Liver (tissue), 9 donors: Measurements from ENCODE around the gene OR8B12. TPM values are rescaled to one million over a fixed set of nuclear protein-coding genes. Genes with fewer than 3 reads are reported as not detected.

Source experiments
- DNase-seq: peaks from one replicate; pipeline ENCODE4 v3.0.0-alpha.2; 2017; ENCODE audit warnings: low spot score
- H3K27ac ChIP-seq, 2 donors: one replicate each; pipeline ENCODE4 v1.7.0; 2013; ENCODE audit warnings: inconsistent platforms in 2 of 2, low read length in 2 of 2, control low read depth in 1 of 2, low read depth in 1 of 2, mild to moderate bottlenecking in 1 of 2
- H3K27me3 ChIP-seq, 4 donors: one replicate each; pipeline versions ENCODE4 v1.6.1 to v1.7.0; 2013; ENCODE audit warnings: low read length in 3 of 4, inconsistent platforms in 1 of 4, mild to moderate bottlenecking in 1 of 4, moderate library complexity in 1 of 4; ENCODE audit not compliant: control insufficient read depth in 4 of 4, insufficient read depth in 4 of 4
- H3K36me3 ChIP-seq, 4 donors: one replicate each; pipeline versions ENCODE4 v1.6.1 to v1.7.0; 2013; ENCODE audit warnings: low read length in 3 of 4, mild to moderate bottlenecking in 3 of 4, low read depth in 1 of 4, moderate library complexity in 1 of 4; ENCODE audit not compliant: control insufficient read depth in 4 of 4, insufficient read depth in 3 of 4
- H3K4me1 ChIP-seq, 4 donors: one replicate each; pipeline versions ENCODE4 v1.6.1 to v1.7.0; 2013; ENCODE audit warnings: low read length in 3 of 4, mild to moderate bottlenecking in 3 of 4, moderate library complexity in 1 of 4; ENCODE audit not compliant: control insufficient read depth in 4 of 4, insufficient read depth in 4 of 4
- H3K4me3 ChIP-seq, 3 donors: one replicate each; pipeline versions ENCODE4 v1.6.1 to v1.7.0; 2013; ENCODE audit warnings: low read length in 3 of 3, control low read depth in 1 of 3, low read depth in 1 of 3, mild to moderate bottlenecking in 1 of 3
- H3K9ac ChIP-seq, 2 donors: one replicate each; pipeline ENCODE4 v1.7.0; 2013; ENCODE audit warnings: low read length in 2 of 2, mild to moderate bottlenecking in 2 of 2, moderate library complexity in 2 of 2, control low read depth in 1 of 2, low read depth in 1 of 2
- H3K9me3 ChIP-seq, 4 donors: one replicate each; pipeline versions ENCODE4 v1.6.1 to v1.7.0; 2013; ENCODE audit warnings: low read length in 3 of 4; ENCODE audit not compliant: control insufficient read depth in 4 of 4
- EGR1 ChIP-seq, 2 donors: IDR thresholded peaks; 2 replicates each; pipeline ENCODE4 v1.6.1; 2016 to 2018; ENCODE audit warnings: antibody characterized with exemption in 2 of 2, low read depth in 2 of 2
- FOXA2 ChIP-seq: IDR thresholded peaks from 2 replicates; pipeline ENCODE4 v1.6.1; 2016; ENCODE audit warnings: antibody characterized with exemption
- GABPA ChIP-seq, 2 donors: IDR thresholded peaks in 1 of 2; conservative IDR thresholded peaks in 1 of 2; 2 replicates each; pipeline ENCODE4 v1.6.1; 2016; ENCODE audit warnings: antibody characterized with exemption in 2 of 2, mild to moderate bottlenecking in 1 of 2, moderate library complexity in 1 of 2
- HNF4A ChIP-seq, 2 donors: conservative IDR thresholded peaks; 2 replicates each; pipeline ENCODE4 v1.6.1; 2016; ENCODE audit warnings: antibody characterized with exemption in 2 of 2, mild to moderate bottlenecking in 2 of 2
- HNF4G ChIP-seq: IDR thresholded peaks from 2 replicates; pipeline ENCODE4 v1.6.1; 2016; ENCODE audit warnings: antibody characterized with exemption
- JUND ChIP-seq, 2 donors: IDR thresholded peaks; 2 replicates each; pipeline ENCODE4 v1.6.1; 2016; ENCODE audit warnings: antibody characterized with exemption in 2 of 2
- NR2F2 ChIP-seq: IDR thresholded peaks from 2 replicates; pipeline ENCODE4 v1.6.1; 2016; ENCODE audit warnings: antibody characterized with exemption
- RAD21 ChIP-seq, 2 donors: IDR thresholded peaks; 2 replicates each; pipeline ENCODE4 v1.6.1; 2016; ENCODE audit warnings: antibody characterized with exemption in 2 of 2, mild to moderate bottlenecking in 2 of 2
- REST ChIP-seq: IDR thresholded peaks from 2 replicates; pipeline ENCODE4 v1.6.1; 2016; ENCODE audit warnings: antibody characterized with exemption, mild to moderate bottlenecking
- RXRA ChIP-seq, 2 donors: IDR thresholded peaks; 2 replicates each; pipeline ENCODE4 v1.6.1; 2017 to 2018; ENCODE audit warnings: antibody characterized with exemption in 2 of 2, mild to moderate bottlenecking in 1 of 2
- TAF1 ChIP-seq: conservative IDR thresholded peaks from 2 replicates; pipeline ENCODE4 v1.6.1; 2016; ENCODE audit warnings: antibody characterized with exemption, mild to moderate bottlenecking
- WGBS: extraction: QIAGEN DNeasy Blood & Tissue Kit; methylation state at CpG from one replicate; pipeline ENCODE4 v1.1.7; 2013; 5-methylcytosine and 5-hydroxymethylcytosine counted together
- polyA plus RNA-seq, 2 donors: library from polyadenylated mRNA; stranded (reverse) in 1 of 2; unstranded in 1 of 2; fragments of 200-250 nt in 1 of 2; fragments of >200 nt in 1 of 2; fragmentation: Nextera tagmentation in 1 of 2; extraction: Ambion mirVana in 1 of 2; gene quantifications; one replicate each; pipeline versions ENCODE4 v1.2.1 to v1.2.3, GENCODE V29; 2013 to 2015
- total RNA-seq, 2 donors: library from RNA; depleted of rRNA; stranded (reverse); fragments of >200 nt; gene quantifications; one replicate each; pipeline ENCODE4 v1.2.3, GENCODE V29; 2014
- TF ChIP-seq, protein P1 (sequence below): IDR thresholded peaks from 2 replicates; pipeline ENCODE4 v1.6.1; 2016; ENCODE audit warnings: antibody characterized with exemption
- TF ChIP-seq, protein P2 (sequence below): fragments of 150-350 bp; IDR thresholded peaks from 2 replicates; pipeline ENCODE4 v1.5.1; 2017; ENCODE audit warnings: improper control_type of control experiment, low read depth, low read length; ENCODE audit not compliant: missing input control
- TF ChIP-seq, protein P3 (sequence below): IDR thresholded peaks from 2 replicates; pipeline ENCODE4 v1.6.1; 2016; ENCODE audit warnings: antibody characterized with exemption
- donor health status: healthy.
- donor health status: healthy.
- donor health status: healthy.
- donor health status: healthy.
- donor health status: healthy.

OR8B12 gene
- total and polyA plus RNA-seq, 4 donors, result not detected

DNA sequence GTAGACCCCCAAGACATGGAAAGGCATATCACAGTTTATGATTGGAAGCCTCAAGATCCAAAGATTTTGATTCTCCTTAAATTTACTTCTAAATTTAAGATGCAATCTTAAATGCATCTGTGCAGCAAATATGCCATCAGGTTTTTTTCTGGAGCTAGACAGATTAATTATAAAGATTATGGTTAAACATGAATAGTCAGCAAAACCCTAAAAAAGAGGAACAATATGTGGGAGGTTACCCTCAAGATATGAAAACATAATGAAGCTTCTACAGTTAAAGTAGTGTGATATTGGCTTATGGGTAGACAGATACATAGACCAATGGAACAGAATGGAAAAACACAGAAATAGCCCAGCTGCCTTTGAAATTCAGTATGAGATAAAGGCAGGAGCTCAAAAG lies 31.7 kb downstream of the OR8B12 start:
- H3K27ac ChIP-seq, result no peak overlapping the region
- no peaks in the 10 kb centered on the region for H3K36me3 ChIP-seq
- peaks cover 0 to 3% (median 0%) of the 10 kb centered on the region in 4 donors for H3K27me3 ChIP-seq
- TF ChIP-seq REST (no peak), EGR1 (IDR thresholded peaks at IDR 0.05; ENCODE audit: low read depth in 2 of 2) (no peak), TAF1 (no peak), RXRA (IDR thresholded peaks at IDR 0.05) (no peak), NR2F2 (no peak), GABPA (IDR thresholded peaks at IDR 0.05 in 1 of 2, conservative IDR thresholded peaks at IDR 0.05 in 1 of 2) (no peak), JUND (IDR thresholded peaks at IDR 0.05) (no peak), HNF4G (no peak)
- TF ChIP-seq, protein P1, sequence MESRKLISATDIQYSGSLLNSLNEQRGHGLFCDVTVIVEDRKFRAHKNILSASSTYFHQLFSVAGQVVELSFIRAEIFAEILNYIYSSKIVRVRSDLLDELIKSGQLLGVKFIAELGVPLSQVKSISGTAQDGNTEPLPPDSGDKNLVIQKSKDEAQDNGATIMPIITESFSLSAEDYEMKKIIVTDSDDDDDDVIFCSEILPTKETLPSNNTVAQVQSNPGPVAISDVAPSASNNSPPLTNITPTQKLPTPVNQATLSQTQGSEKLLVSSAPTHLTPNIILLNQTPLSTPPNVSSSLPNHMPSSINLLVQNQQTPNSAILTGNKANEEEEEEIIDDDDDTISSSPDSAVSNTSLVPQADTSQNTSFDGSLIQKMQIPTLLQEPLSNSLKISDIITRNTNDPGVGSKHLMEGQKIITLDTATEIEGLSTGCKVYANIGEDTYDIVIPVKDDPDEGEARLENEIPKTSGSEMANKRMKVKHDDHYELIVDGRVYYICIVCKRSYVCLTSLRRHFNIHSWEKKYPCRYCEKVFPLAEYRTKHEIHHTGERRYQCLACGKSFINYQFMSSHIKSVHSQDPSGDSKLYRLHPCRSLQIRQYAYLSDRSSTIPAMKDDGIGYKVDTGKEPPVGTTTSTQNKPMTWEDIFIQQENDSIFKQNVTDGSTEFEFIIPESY, result no peak
- TF ChIP-seq, protein P2, sequence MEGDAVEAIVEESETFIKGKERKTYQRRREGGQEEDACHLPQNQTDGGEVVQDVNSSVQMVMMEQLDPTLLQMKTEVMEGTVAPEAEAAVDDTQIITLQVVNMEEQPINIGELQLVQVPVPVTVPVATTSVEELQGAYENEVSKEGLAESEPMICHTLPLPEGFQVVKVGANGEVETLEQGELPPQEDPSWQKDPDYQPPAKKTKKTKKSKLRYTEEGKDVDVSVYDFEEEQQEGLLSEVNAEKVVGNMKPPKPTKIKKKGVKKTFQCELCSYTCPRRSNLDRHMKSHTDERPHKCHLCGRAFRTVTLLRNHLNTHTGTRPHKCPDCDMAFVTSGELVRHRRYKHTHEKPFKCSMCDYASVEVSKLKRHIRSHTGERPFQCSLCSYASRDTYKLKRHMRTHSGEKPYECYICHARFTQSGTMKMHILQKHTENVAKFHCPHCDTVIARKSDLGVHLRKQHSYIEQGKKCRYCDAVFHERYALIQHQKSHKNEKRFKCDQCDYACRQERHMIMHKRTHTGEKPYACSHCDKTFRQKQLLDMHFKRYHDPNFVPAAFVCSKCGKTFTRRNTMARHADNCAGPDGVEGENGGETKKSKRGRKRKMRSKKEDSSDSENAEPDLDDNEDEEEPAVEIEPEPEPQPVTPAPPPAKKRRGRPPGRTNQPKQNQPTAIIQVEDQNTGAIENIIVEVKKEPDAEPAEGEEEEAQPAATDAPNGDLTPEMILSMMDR, result no peak
- TF ChIP-seq, protein P3, sequence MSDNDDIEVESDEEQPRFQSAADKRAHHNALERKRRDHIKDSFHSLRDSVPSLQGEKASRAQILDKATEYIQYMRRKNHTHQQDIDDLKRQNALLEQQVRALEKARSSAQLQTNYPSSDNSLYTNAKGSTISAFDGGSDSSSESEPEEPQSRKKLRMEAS, result no peak
- H3K4me1 ChIP-seq, result no peaks in the 10 kb centered on the region
- no peak for DNase-seq
- no peak overlapping the region for H3K4me3 ChIP-seq
- peaks cover 0 to 4% (median 0%) of the 10 kb centered on the region in 4 donors for H3K9me3 ChIP-seq
- no peak overlapping the region for H3K9ac ChIP-seq

DNA sequence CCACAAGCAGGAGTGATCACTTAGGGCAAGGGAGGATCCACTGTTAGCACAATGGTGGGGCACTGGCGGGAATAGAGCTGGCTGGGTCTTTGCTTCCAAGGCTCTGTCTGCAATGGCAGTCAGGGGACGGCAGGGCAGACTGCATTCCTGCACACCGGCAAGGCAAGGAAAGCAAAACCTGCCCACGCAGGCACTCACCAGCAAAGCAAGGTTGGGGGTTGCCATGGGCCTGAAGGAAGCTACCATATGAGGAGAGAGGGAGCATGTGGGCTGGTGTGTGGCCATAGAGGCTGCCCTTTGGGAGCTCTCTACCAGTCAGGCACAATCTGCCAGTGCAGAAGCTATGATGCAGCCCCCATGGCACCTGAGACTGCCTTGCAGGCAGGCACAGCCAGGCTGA lies 33.2 kb downstream of the OR8B12 start:
- H3K4me1 ChIP-seq, result no peaks in the 10 kb centered on the region
- TF ChIP-seq FOXA2 (no peak), RAD21 (IDR thresholded peaks at IDR 0.05) (no peak), HNF4A (conservative IDR thresholded peaks at IDR 0.05) (no peak)
- H3K9me3 ChIP-seq, result peaks cover 0 to 4% (median 0%) of the 10 kb centered on the region in 4 donors
- peaks cover 0 to 3% (median 0%) of the 10 kb centered on the region in 4 donors for H3K27me3 ChIP-seq
- no peak overlapping the region for H3K27ac ChIP-seq
- no peaks in the 10 kb centered on the region for H3K36me3 ChIP-seq
- no peak overlapping the region for H3K4me3 ChIP-seq
- WGBS, result 64% methylated on average over 4 of the region's 4 CpGs
- H3K9ac ChIP-seq, result no peak overlapping the region
- no peak for DNase-seq
